ENCODE measurements around the gene TIPARP.

DNA sequence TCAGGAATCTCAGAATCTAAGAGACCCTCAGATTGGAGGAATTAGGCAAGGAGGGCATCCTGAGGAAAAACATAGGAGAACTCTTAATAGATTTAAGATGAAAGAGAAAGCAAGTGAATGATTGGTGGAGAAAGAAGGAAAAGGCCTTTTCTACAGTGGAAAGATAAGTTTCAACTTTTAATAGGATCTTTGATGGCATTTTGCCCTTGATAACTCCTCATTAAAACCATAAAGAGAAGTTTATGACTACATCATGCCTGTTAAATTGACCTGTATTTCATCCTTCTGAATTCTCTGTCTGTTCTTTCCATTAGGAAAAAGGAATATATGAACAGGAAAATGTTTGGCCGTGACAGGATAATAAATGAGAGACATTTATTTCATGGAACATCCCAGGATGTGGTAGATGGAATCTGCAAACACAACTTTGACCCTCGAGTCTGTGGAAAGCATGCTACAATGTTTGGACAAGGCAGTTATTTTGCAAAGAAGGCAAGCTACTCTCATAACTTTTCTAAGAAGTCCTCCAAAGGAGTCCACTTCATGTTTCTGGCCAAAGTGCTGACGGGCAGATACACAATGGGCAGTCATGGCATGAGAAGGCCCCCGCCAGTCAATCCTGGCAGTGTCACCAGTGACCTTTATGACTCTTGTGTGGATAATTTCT, 30.1 kb downstream of the TIPARP start:
- TF ChIP-seq, protein P1, sequence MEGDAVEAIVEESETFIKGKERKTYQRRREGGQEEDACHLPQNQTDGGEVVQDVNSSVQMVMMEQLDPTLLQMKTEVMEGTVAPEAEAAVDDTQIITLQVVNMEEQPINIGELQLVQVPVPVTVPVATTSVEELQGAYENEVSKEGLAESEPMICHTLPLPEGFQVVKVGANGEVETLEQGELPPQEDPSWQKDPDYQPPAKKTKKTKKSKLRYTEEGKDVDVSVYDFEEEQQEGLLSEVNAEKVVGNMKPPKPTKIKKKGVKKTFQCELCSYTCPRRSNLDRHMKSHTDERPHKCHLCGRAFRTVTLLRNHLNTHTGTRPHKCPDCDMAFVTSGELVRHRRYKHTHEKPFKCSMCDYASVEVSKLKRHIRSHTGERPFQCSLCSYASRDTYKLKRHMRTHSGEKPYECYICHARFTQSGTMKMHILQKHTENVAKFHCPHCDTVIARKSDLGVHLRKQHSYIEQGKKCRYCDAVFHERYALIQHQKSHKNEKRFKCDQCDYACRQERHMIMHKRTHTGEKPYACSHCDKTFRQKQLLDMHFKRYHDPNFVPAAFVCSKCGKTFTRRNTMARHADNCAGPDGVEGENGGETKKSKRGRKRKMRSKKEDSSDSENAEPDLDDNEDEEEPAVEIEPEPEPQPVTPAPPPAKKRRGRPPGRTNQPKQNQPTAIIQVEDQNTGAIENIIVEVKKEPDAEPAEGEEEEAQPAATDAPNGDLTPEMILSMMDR (IDR thresholded peaks at IDR 0.05), result no peak
- TF ChIP-seq, protein P2, sequence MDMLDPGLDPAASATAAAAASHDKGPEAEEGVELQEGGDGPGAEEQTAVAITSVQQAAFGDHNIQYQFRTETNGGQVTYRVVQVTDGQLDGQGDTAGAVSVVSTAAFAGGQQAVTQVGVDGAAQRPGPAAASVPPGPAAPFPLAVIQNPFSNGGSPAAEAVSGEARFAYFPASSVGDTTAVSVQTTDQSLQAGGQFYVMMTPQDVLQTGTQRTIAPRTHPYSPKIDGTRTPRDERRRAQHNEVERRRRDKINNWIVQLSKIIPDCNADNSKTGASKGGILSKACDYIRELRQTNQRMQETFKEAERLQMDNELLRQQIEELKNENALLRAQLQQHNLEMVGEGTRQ (IDR thresholded peaks at IDR 0.05; ENCODE audit: borderline replicate concordance, low read depth, low read length), result no peak
- TF ChIP-seq FOXJ3 (CRISPR knock-in tag; IDR thresholded peaks at IDR 0.05), result no peak
- no peak for TF ChIP-seq NFIC (IDR thresholded peaks at IDR 0.05; ENCODE audit: borderline replicate concordance)
- TF ChIP-seq YY1 (IDR thresholded peaks at IDR 0.05; ENCODE audit: low read depth), result no peak
- TF ChIP-seq FOXM1 (IDR thresholded peaks at IDR 0.05; ENCODE audit: low read depth), result no peak
- TF ChIP-seq POLR2AphosphoS5 (IDR thresholded peaks at IDR 0.05; ENCODE audit: low read depth, low read length), result no peak
- TF ChIP-seq RAD21 (IDR thresholded peaks at IDR 0.05; ENCODE audit: low read length), result no peak
- no peak for TF ChIP-seq TCF12 (IDR thresholded peaks at IDR 0.05)
- no peak for TF ChIP-seq SMC3 (IDR thresholded peaks at IDR 0.05; ENCODE audit: low read depth, low read length)
- no peak for TF ChIP-seq TAF1 (IDR thresholded peaks at IDR 0.05; ENCODE audit: borderline replicate concordance, low read depth, low read length)
- TF ChIP-seq, protein P3, sequence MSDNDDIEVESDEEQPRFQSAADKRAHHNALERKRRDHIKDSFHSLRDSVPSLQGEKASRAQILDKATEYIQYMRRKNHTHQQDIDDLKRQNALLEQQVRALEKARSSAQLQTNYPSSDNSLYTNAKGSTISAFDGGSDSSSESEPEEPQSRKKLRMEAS (IDR thresholded peaks at IDR 0.05; ENCODE audit: low read depth), result no peak
- TF ChIP-seq, protein P4, sequence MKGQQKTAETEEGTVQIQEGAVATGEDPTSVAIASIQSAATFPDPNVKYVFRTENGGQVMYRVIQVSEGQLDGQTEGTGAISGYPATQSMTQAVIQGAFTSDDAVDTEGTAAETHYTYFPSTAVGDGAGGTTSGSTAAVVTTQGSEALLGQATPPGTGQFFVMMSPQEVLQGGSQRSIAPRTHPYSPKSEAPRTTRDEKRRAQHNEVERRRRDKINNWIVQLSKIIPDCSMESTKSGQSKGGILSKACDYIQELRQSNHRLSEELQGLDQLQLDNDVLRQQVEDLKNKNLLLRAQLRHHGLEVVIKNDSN (IDR thresholded peaks at IDR 0.05; ENCODE audit: borderline replicate concordance, low read depth), result no peak
- TF ChIP-seq FOSL2 (IDR thresholded peaks at IDR 0.05; ENCODE audit: borderline replicate concordance, low read depth), result no peak

Measured in SK-N-SH (cell line).